HepG2 (cell line): ENCODE data around the gene MVK. TPM values are rescaled to one million over a fixed set of nuclear protein-coding genes. Genes with fewer than 3 reads are reported as not detected.
A peak's percentile ranks its signal among the peaks of the same experiment; 100 is the strongest.

Experiments used
- BCL3 ChIP-seq: sonication (generic); formaldehyde crosslinking; IDR thresholded peaks from 2 replicates; pipeline ENCODE4 v1.5.1; 2020; ENCODE audit warnings: mild to moderate bottlenecking, missing genetic modification reagents, moderate library complexity
- CCDC6 ChIP-seq: sonication (generic); formaldehyde crosslinking; IDR thresholded peaks from 2 replicates; pipeline ENCODE4 v1.8.1; 2022; ENCODE audit warnings: mild to moderate bottlenecking, missing genetic modification reagents, moderate library complexity
- KIAA2018 ChIP-seq: sonication (generic); formaldehyde crosslinking; IDR thresholded peaks from 2 replicates; pipeline ENCODE4 v1.5.0; 2020; ENCODE audit warnings: mild to moderate bottlenecking, missing genetic modification reagents, borderline replicate concordance
- MEF2D ChIP-seq: sonication (generic); formaldehyde crosslinking; IDR thresholded peaks from 2 replicates; pipeline ENCODE4 v1.5.1; 2020; ENCODE audit warnings: mild to moderate bottlenecking, missing genetic modification reagents
- NCOA5 ChIP-seq: sonication (generic); formaldehyde crosslinking; IDR thresholded peaks from 2 replicates; pipeline ENCODE4 v1.4.0; 2020; ENCODE audit warnings: missing genetic modification reagents
- PBX3 ChIP-seq: sonication (generic); formaldehyde crosslinking; IDR thresholded peaks from 2 replicates; pipeline ENCODE4 v1.8.1; 2023; ENCODE audit warnings: missing genetic modification reagents, inconsistent platforms, borderline replicate concordance
- PLRG1 ChIP-seq: fragments of 450-650 bp; conservative IDR thresholded peaks from 2 replicates; pipeline ENCODE4 v1.6.1; 2016
- RELA ChIP-seq: sonication (generic); formaldehyde crosslinking; IDR thresholded peaks from 2 replicates; pipeline ENCODE4 v1.4.0; 2020; ENCODE audit warnings: missing genetic modification reagents
- RFXAP ChIP-seq: sonication (generic); formaldehyde crosslinking; IDR thresholded peaks from 2 replicates; pipeline ENCODE4 v1.4.0; 2020; ENCODE audit warnings: missing genetic modification reagents, borderline replicate concordance
- ZFP41 ChIP-seq: sonication (generic); formaldehyde crosslinking; IDR thresholded peaks from 2 replicates; pipeline ENCODE4 v1.4.0; 2020; ENCODE audit warnings: mild to moderate bottlenecking, missing genetic modification reagents, borderline replicate concordance
- ZNF225 ChIP-seq: sonication (generic); formaldehyde crosslinking; IDR thresholded peaks from 2 replicates; pipeline ENCODE4 v1.4.0; 2020; ENCODE audit warnings: mild to moderate bottlenecking, missing genetic modification reagents
- ZNF296 ChIP-seq: sonication (generic); formaldehyde crosslinking; conservative IDR thresholded peaks from 2 replicates; pipeline ENCODE4 v1.5.0; 2020; ENCODE audit warnings: mild to moderate bottlenecking, missing genetic modification reagents
- ZNF30 ChIP-seq: sonication (generic); formaldehyde crosslinking; IDR thresholded peaks from 2 replicates; pipeline ENCODE4 v1.5.0; 2020; ENCODE audit warnings: mild to moderate bottlenecking, missing genetic modification reagents
- ZNF615 ChIP-seq: sonication (generic); formaldehyde crosslinking; IDR thresholded peaks from 2 replicates; pipeline ENCODE4 v1.5.0; 2020; ENCODE audit warnings: mild to moderate bottlenecking, missing genetic modification reagents, borderline replicate concordance
- ZNF678 ChIP-seq: sonication (generic); formaldehyde crosslinking; IDR thresholded peaks from 2 replicates; pipeline ENCODE4 v1.4.0; 2020; ENCODE audit warnings: mild to moderate bottlenecking, missing genetic modification reagents
- ZNF691 ChIP-seq: sonication (generic); formaldehyde crosslinking; IDR thresholded peaks from 2 replicates; pipeline ENCODE4 v1.4.0; 2020; ENCODE audit warnings: missing genetic modification reagents, low read depth, mild to moderate bottlenecking, borderline replicate concordance
- ZNF709 ChIP-seq: sonication (generic); formaldehyde crosslinking; IDR thresholded peaks from 2 replicates; pipeline ENCODE4 v1.5.0; 2020; ENCODE audit warnings: mild to moderate bottlenecking, missing genetic modification reagents
- ZSCAN12 ChIP-seq: sonication (generic); formaldehyde crosslinking; IDR thresholded peaks from 2 replicates; pipeline ENCODE4 v1.9.0; 2021; ENCODE audit warnings: mild to moderate bottlenecking, missing genetic modification reagents
- polyA plus RNA-seq, 8 experiments: library from polyadenylated mRNA; depleted of rRNA in 3 of 8; stranded (reverse) in 7 of 8; unstranded in 1 of 8; fragments of >200 nt; fragmentation: Illumina TruSeq in 4 of 8; extraction: Trizol in 4 of 8; gene quantifications; 2 replicates each; pipeline versions ENCODE4 v1.2.1 to v1.2.3, GENCODE V29; 2011 to 2016; ENCODE audit warnings: low read depth in 4 of 8, missing spikeins in 1 of 8, mixed read lengths in 1 of 8; ENCODE audit not compliant: insufficient read depth in 1 of 8
- total RNA-seq, 5 experiments: library from RNA; depleted of rRNA; stranded (reverse); fragments of >200 nt; fragmentation: Illumina TruSeq; extraction: Trizol; gene quantifications; 2 replicates each; pipeline ENCODE4 v1.2.3, GENCODE V29; 2016; ENCODE audit warnings: low read depth in 1 of 5

Gene MVK
- total and polyA plus RNA-seq, 2 of the 13 experiments (the other 11 are each of a cell fraction or from before 2014, with no cell fraction given) = 11.6 to 66.9 TPM

DNA sequence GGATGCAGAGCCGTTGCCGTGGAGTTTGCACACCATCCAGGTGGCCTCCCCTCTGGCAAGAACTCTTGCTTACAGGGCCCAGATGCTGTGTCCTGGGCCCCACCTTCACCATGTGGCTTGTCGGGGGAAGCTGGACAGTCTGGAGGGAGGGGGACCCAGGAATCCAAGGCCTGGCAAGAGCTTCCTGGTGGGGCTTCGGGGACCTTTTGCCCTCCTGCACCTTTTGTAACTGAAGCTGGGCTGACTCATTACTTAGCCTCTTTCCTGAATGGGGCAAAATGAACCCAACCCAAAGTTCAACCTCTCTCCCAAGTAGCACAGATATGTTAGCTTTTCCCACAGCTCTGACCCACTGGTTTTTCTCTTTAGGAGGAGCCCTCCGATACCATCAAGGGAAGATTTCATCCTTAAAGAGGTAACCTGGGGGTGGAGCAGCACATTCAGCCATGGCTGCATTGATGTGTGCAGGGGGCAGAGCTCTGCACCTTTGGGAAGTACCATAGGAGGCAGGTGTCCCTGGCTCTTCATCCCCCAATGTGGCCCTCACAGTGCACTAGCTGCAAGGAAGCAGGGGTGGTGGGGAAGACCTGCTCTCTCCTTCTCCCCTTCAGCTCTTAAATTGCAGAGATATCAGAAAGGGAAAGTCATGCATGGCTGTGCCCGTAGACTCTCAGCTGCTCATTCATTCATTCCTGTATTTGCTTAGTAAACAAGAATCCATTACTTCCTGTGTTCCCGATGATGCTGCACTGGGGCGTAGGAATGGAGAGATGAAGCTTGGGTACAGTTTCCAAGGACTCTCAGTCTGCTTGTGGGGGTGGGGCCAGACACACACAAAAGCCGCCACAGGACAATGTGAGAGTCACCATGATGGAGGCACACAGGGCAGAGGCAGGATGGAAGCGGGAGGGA is 13.0 kb downstream of the MVK start (continued):
- TF ChIP-seq MEF2D = no peak
- no peak for TF ChIP-seq BCL3 (CRISPR knock-in tag)
- no peak for TF ChIP-seq RELA (CRISPR knock-in tag)
- TF ChIP-seq ZNF615 (CRISPR knock-in tag) = no peak
- TF ChIP-seq KIAA2018 (CRISPR knock-in tag) = no peak
- TF ChIP-seq ZNF691 (CRISPR knock-in tag) = no peak
- no peak for TF ChIP-seq PLRG1
- TF ChIP-seq ZNF296 (CRISPR knock-in tag) = no peak
- TF ChIP-seq CCDC6 = no peak
- no peak for TF ChIP-seq ZSCAN12
- no peak for TF ChIP-seq ZNF30
- 0 out of 2 replicates have a peak, but pooled peaks have one; percentile 10 for TF ChIP-seq RFXAP (CRISPR knock-in tag)
- no peak for TF ChIP-seq ZNF709 (CRISPR knock-in tag)
- TF ChIP-seq ZNF678 (CRISPR knock-in tag) = no peak
- TF ChIP-seq NCOA5 (CRISPR knock-in tag) = no peak
- TF ChIP-seq PBX3 (CRISPR knock-in tag) = no peak
- no peak for TF ChIP-seq ZFP41
- TF ChIP-seq ZNF225 (CRISPR knock-in tag) = no peak
